SW480 (cell line): ENCODE measurements around the gene TACC2.

ENCODE experiments used
- DNase-seq: peaks from one replicate; pipeline ENCODE4 v3.0.0-alpha.2; 2016; ENCODE audit warnings: low spot score

TACC2 gene

GRCh38 chr10:122030200-122030552, 41.2 kb downstream of the TACC2 start:
- no peak for DNase-seq

- DNase-seq = peak; percentile 41
Observed at GRCh38 chr10:122033224-122033926, 44.4 kb downstream of the TACC2 start.

- peak; percentile 65 for DNase-seq
Observed at GRCh38 chr10:122034149-122034756, 45.3 kb downstream of the TACC2 start.

GRCh38 chr10:122040786-122041185, 51.8 kb downstream of the TACC2 start:
- DNase-seq = no peak

- no peak for DNase-seq
Observed at GRCh38 chr10:122042836-122043235, 53.9 kb downstream of the TACC2 start.

- peak; percentile 52 for DNase-seq
Observed at GRCh38 chr10:122044045-122044661, 55.2 kb downstream of the TACC2 start.

- DNase-seq = no peak
Observed at GRCh38 chr10:122044713-122045112, 55.8 kb downstream of the TACC2 start.

- DNase-seq = no peak
Observed at GRCh38 chr10:122045212-122045611, 56.2 kb downstream of the TACC2 start.

GRCh38 chr10:122047560-122047959, 58.6 kb downstream of the TACC2 start:
- no peak for DNase-seq

- DNase-seq = no peak
Observed at GRCh38 chr10:122049076-122049475, 60.1 kb downstream of the TACC2 start.

GRCh38 chr10:122050311-122050710, 61.3 kb downstream of the TACC2 start:
- peak; percentile 40 for DNase-seq

- no peak for DNase-seq
Observed at GRCh38 chr10:122050811-122051210, 61.8 kb downstream of the TACC2 start.

GRCh38 chr10:122051609-122052385, 62.8 kb downstream of the TACC2 start:
- DNase-seq = peak; percentile 59

- DNase-seq = peak; percentile 34
Observed at GRCh38 chr10:122052701-122053100, 63.7 kb downstream of the TACC2 start.

GRCh38 chr10:122053314-122053713, 64.4 kb downstream of the TACC2 start:
- no peak for DNase-seq

- peak; percentile 19 for DNase-seq
Observed at GRCh38 chr10:122054048-122055025, 65.4 kb downstream of the TACC2 start.

GRCh38 chr10:122055252-122055651, 66.3 kb downstream of the TACC2 start:
- DNase-seq = no peak

- DNase-seq = peak; percentile 46
Observed at GRCh38 chr10:122056431-122057094, 67.6 kb downstream of the TACC2 start.

GRCh38 chr10:122057841-122058413, 69.0 kb downstream of the TACC2 start:
- no peak for DNase-seq

GRCh38 chr10:122060250-122060649, 71.3 kb downstream of the TACC2 start:
- no peak for DNase-seq
